Stimulated activated CD4-positive, alpha-beta T cell treated with anti-CD3 and anti-CD28 coated beads, Interleukin-1b, Interleukin-23, amount 100 ng/mL, for 1 hour (primary cell): Measurements from ENCODE around the gene THAP11.

ENCODE experiments used
- DNase-seq, 2 donors: peaks; one replicate each; pipeline ENCODE4 v3.0.0-alpha.2; 2020; ENCODE audit warnings: low read depth in 2 of 2

Gene THAP11

DNA sequence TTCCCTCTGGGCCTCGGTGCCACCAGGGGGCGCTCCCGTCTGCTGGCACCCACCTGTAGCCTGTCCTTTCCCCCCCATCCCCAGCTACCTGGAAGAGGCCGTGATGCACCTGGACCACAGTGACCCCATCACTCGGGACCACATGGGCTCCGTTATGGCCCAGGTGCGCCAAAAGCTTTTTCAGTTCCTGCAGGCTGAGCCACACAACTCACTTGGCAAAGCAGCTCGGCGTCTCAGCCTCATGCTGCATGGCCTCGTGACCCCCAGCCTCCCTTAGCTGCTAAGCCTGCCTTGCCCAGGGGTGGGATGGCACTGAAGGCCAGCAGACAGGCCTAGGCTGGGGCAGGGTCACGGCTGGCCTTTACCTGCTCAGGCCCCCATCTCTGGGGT lies 41.7 kb downstream of the THAP11 start:
- DNase-seq, result peak; percentile 48 to 70

DNA sequence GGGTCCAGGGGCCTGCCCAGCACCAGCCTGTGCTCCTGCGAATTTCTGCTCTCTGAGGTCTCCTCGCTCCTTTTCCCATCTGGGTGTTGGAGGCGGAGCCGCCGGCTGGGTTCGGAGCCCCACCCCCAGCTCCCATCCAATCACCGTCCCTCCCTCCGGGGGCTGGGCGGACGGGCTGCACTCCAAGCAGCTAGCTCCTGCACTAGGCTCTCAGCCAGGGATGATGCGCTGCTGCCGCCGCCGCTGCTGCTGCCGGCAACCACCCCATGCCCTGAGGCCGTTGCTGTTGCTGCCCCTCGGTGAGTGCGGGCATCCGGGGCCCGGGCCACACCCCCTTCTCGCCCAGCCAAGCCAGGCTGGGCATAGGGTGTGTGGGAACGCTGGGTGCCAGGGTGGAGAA lies 42.6 kb downstream of the THAP11 start, which contains the start of gene NRN1L:
TSS of gene NRN1L (plus strand) at position 202 of the 400 bp plus-strand sequence. CDS start at position 221, 19 bp downstream.
- DNase-seq, result no peak

GRCh38 chr16:67885545-67885944 lies 43.4 kb downstream of the THAP11 start:
- no peak for DNase-seq

- DNase-seq, result no peak
Observed at GRCh38 chr16:67885976-67886375, 43.9 kb downstream of the THAP11 start.

DNA sequence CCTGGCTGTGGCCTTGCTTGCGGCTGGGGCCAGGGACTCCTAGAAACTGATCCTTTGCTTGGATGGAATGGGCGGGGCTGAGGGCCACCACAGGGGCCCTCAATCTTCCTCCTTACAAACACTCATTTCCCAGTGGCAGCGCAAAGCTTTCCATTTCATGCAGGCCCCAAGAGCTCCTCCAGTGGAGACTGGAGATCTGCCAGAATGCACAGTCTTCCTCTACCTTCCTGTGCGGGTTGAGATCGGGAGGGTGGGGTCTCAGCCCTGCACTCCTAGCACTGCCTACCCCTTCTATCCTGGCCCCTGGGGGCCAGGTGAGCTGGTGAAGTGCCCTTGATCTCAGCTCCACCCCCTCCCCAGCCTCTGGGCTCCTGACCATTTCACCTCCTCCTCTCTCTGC lies 44.3 kb downstream of the THAP11 start:
- no peak for DNase-seq

DNA sequence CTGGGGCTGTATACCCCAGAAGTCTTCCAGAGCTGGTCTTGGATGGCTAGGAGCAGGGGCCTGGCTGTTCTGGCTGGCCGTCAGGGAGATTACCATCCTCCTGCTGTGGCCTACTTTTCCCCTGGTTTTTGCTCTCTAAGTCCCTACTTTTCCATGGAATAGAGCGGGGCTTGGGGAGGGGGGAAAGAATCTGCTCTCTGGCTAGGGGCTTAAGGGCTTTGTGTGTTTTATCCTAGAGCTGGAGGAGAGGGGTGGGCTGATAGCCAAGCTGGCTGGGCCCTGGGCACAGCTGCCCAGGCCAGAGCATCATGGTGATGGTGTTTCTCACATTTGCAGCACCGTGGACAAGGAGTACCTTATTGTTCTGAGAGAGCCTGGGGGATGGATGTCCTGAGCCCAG lies 46.2 kb downstream of the THAP11 start:
- DNase-seq, result no peak

GRCh38 chr16:67892375-67892774 lies 50.3 kb downstream of the THAP11 start:
- DNase-seq, result no peak

GRCh38 chr16:67892899-67893742 lies 51.0 kb downstream of the THAP11 start, which contains the start of gene PSKH1:
Gene PSKH1, plus strand, starts transcription at chr16:67893254. Its CDS starts 15,496 bp downstream, at chr16:67908750.
- peak; percentile 79 to 89 for DNase-seq
